Muscle of back (tissue), 13 donors: ENCODE data around the gene CAPRIN2. TPM values are rescaled to one million over a fixed set of nuclear protein-coding genes. Genes with fewer than 3 reads are reported as not detected.
A peak's percentile ranks its signal among the peaks of the same experiment; 100 is the strongest.

ENCODE experiments used
- DNase-seq, 3 donors: peaks; one replicate each; pipeline versions ENCODE4 v3.0.0 to v3.0.0-alpha.2; 2013
- long read RNA-seq, 9 donors: transcript quantifications; one replicate each; lab custom pipeline, GENCODE V29; 2026
- polyA plus RNA-seq, 10 donors: library from polyadenylated mRNA; unstranded; fragments of 120-200 nt; gene quantifications; one replicate each; pipeline ENCODE4 v1.2.1, GENCODE V29; 2013; ENCODE audit not compliant: insufficient read length in 10 of 10

CAPRIN2 gene
- polyA plus RNA-seq = 10 to 100 TPM; 14.8 to 37.8 (median 21.5) TPM
- long read RNA-seq, donor 1, partial matches to known transcripts = 0 of 1 reads
- long read RNA-seq, donor 1, other reads (novel, unspliced or antisense) = 0 of 1 reads
- long read RNA-seq, donor 2 = 0 reads
- long read RNA-seq, donor 3 = 0 reads
- long read RNA-seq, donor 4, partial matches to known transcripts = 0 of 1 reads
- long read RNA-seq, donor 4, other reads (novel, unspliced or antisense) = 0 of 1 reads
- long read RNA-seq, donor 5, partial matches to known transcripts = 0 of 2 reads
- long read RNA-seq, donor 5, other reads (novel, unspliced or antisense) = 0 of 2 reads
- long read RNA-seq, donor 6 = 0 reads
- long read RNA-seq, donor 7, partial matches to known transcripts = 0 of 2 reads
- long read RNA-seq, donor 7, other reads (novel, unspliced or antisense) = 0 of 2 reads
- long read RNA-seq, donor 8 = 0 reads
- long read RNA-seq, donor 9 = 0 reads

- peak; percentile 95 to 98 (median 96) for DNase-seq
Observed at GRCh38 chr12:30754750-30755394, at the start of gene CAPRIN2. TSS of gene CAPRIN2 (minus strand) at chr12:30754951. CDS start at chr12:30753520, 1,431 bp downstream.

- DNase-seq = no peak
Observed at GRCh38 chr12:30797689-30798088, 42.9 kb upstream of the CAPRIN2 start.

- peak in 1 of 3 donors; percentile 23 for DNase-seq
Observed at GRCh38 chr12:30796891-30797371, 42.2 kb upstream of the CAPRIN2 start.

GRCh38 chr12:30796313-30796780, 41.6 kb upstream of the CAPRIN2 start:
- peak; percentile 51 to 74 (median 54) for DNase-seq

GRCh38 chr12:30795410-30796312, 40.9 kb upstream of the CAPRIN2 start:
- DNase-seq = peak; percentile 44 to 70 (median 55)

GRCh38 chr12:30794591-30795409, 40.0 kb upstream of the CAPRIN2 start:
- peak in 2 of 3 donors; percentile 4 to 74 for DNase-seq

- no peak for DNase-seq
Observed at GRCh38 chr12:30794020-30794419, 39.3 kb upstream of the CAPRIN2 start.

GRCh38 chr12:30792648-30793499, 38.1 kb upstream of the CAPRIN2 start:
- peak in 1 of 3 donors; percentile 21 for DNase-seq

GRCh38 chr12:30792085-30792484, 37.3 kb upstream of the CAPRIN2 start:
- DNase-seq = no peak

GRCh38 chr12:30788754-30789153, 34.0 kb upstream of the CAPRIN2 start:
- no peak for DNase-seq

GRCh38 chr12:30785630-30786029, 30.9 kb upstream of the CAPRIN2 start:
- DNase-seq = no peak

- no peak for DNase-seq
Observed at GRCh38 chr12:30784508-30784907, 29.8 kb upstream of the CAPRIN2 start.

GRCh38 chr12:30783946-30784345, 29.2 kb upstream of the CAPRIN2 start:
- no peak for DNase-seq

- DNase-seq = peak; percentile 30 to 63 (median 49)
Observed at GRCh38 chr12:30782316-30783173, 27.8 kb upstream of the CAPRIN2 start.

- no peak for DNase-seq
Observed at GRCh38 chr12:30779578-30779977, 24.8 kb upstream of the CAPRIN2 start.

GRCh38 chr12:30779178-30779577, 24.4 kb upstream of the CAPRIN2 start:
- no peak for DNase-seq

- no peak for DNase-seq
Observed at GRCh38 chr12:30774599-30774998, 19.8 kb upstream of the CAPRIN2 start.

- DNase-seq = no peak
Observed at GRCh38 chr12:30769802-30770201, 15.1 kb upstream of the CAPRIN2 start.

- DNase-seq = no peak
Observed at GRCh38 chr12:30764251-30764650, 9.5 kb upstream of the CAPRIN2 start.
